K562 (cell line): ENCODE data around the gene RASSF1. TPM values are rescaled to one million over a fixed set of nuclear protein-coding genes. Genes with fewer than 3 reads are reported as not detected.

Experiments
- CREB5 ChIP-seq: fragments of 250-450 bp; sonication (Bioruptor Pico); IDR thresholded peaks from 2 replicates; pipeline ENCODE4 v1.5.0; 2020; ENCODE audit warnings: mild to moderate bottlenecking
- NFATC3 ChIP-seq: fragments of 450-650 bp; IDR thresholded peaks from 2 replicates; pipeline ENCODE4 v1.6.1; 2017; ENCODE audit warnings: mild to moderate bottlenecking
- NR2C1 ChIP-seq, 2 experiments: fragments of 450-650 bp; IDR thresholded peaks; 2 replicates each; pipeline ENCODE4 v1.6.1; 2017; ENCODE audit warnings: mild to moderate bottlenecking in 2 of 2, antibody characterized with exemption in 1 of 2, inconsistent platforms in 1 of 2, missing compliant biosample characterization in 1 of 2, missing genetic modification characterization in 1 of 2
- NR4A1 ChIP-seq, 2 experiments: fragments of 250-450 bp in 1 of 2; fragments of 450-650 bp in 1 of 2; sonication (Bioruptor Pico) in 1 of 2; IDR thresholded peaks; 2 replicates each; pipeline versions ENCODE4 v1.4.0 to v1.6.1; 2016 to 2020; ENCODE audit warnings: mild to moderate bottlenecking in 2 of 2, missing compliant biosample characterization in 1 of 2, missing genetic modification characterization in 1 of 2, moderate library complexity in 1 of 2
- PCBP1 ChIP-seq: fragments of 200-400 bp; formaldehyde crosslinking; IDR thresholded peaks from 2 replicates; pipeline ENCODE4 v1.6.1; 2018; ENCODE audit warnings: mild to moderate bottlenecking, low read depth, low read length; ENCODE audit not compliant: poor library complexity, severe bottlenecking
- PHF20 ChIP-seq: fragments of 450-650 bp; IDR thresholded peaks from 2 replicates; pipeline ENCODE4 v1.6.1; 2018; ENCODE audit not compliant: partially characterized antibody
- POLR2AphosphoS5 ChIP-seq: IDR thresholded peaks from 2 replicates; pipeline ENCODE4 v1.6.1; 2011; ENCODE audit warnings: mild to moderate bottlenecking, low read depth, low read length, moderate library complexity; ENCODE audit not compliant: control insufficient read depth, insufficient read depth
- RBM22 ChIP-seq: fragments of 200-400 bp; formaldehyde crosslinking; IDR thresholded peaks from 2 replicates; pipeline ENCODE4 v1.6.1; 2018; ENCODE audit warnings: low read length, low read depth; ENCODE audit not compliant: poor library complexity, severe bottlenecking
- SMARCA4 ChIP-seq: fragments of 450-650 bp; IDR thresholded peaks from 2 replicates; pipeline ENCODE4 v1.6.1; 2016
- ZBTB9 ChIP-seq: fragments of 450-650 bp; formaldehyde crosslinking; IDR thresholded peaks from 2 replicates; pipeline ENCODE4 v1.4.0; 2020; ENCODE audit warnings: mild to moderate bottlenecking, moderate library complexity
- ZFP91 ChIP-seq: sonication (generic); formaldehyde crosslinking; IDR thresholded peaks from 2 replicates; pipeline ENCODE4 v1.8.0; 2022; ENCODE audit warnings: mild to moderate bottlenecking, missing genetic modification reagents
- polyA plus RNA-seq, 8 experiments: library from polyadenylated mRNA; depleted of rRNA in 4 of 8; stranded (reverse) in 5 of 8; unstranded in 3 of 8; fragments of >200 nt; fragmentation: Nextera tagmentation in 2 of 8; fragmentation: Illumina TruSeq in 1 of 8; extraction: Ambion mirVana in 2 of 8; extraction: Trizol in 1 of 8; gene quantifications; 2 replicates each; pipeline versions ENCODE4 v1.2.1 to v1.2.3, GENCODE V29; 2011 to 2014; ENCODE audit warnings: inconsistent platforms in 1 of 8, missing spikeins in 1 of 8
- total RNA-seq, 7 experiments: library from RNA; depleted of rRNA in 6 of 7; stranded (reverse); fragments of >200 nt in 6 of 7; fragmentation: Illumina TruSeq in 2 of 7; extraction: Trizol in 2 of 7; gene quantifications; 2 replicates each; pipeline versions ENCODE4 v1.2.1 to v1.2.3, GENCODE V29; 2011 to 2021; ENCODE audit warnings: low replicate concordance in 1 of 7
- TF ChIP-seq, protein P1 (sequence below), 2 experiments: IDR thresholded peaks; 2 replicates each; pipeline ENCODE4 v1.6.1; 2012; ENCODE audit warnings: improper control_type of control experiment in 2 of 2, low read depth in 2 of 2, low read length in 2 of 2, borderline replicate concordance in 1 of 2
- TF ChIP-seq, protein P2 (sequence below), 2 experiments: fragments of 150-350 bp in 1 of 2; IDR thresholded peaks; 2 replicates each; pipeline ENCODE4 v1.6.1; 2012 to 2016; ENCODE audit warnings: low read depth in 2 of 2, low read length in 2 of 2, mild to moderate bottlenecking in 1 of 2, moderate library complexity in 1 of 2

The RASSF1 gene
- total and polyA plus RNA-seq, 9 of the 15 experiments (the other 6 are each of a cell fraction or from before 2014, with no cell fraction given) = 3.6 to 57.1 (median 24.6) TPM

DNA sequence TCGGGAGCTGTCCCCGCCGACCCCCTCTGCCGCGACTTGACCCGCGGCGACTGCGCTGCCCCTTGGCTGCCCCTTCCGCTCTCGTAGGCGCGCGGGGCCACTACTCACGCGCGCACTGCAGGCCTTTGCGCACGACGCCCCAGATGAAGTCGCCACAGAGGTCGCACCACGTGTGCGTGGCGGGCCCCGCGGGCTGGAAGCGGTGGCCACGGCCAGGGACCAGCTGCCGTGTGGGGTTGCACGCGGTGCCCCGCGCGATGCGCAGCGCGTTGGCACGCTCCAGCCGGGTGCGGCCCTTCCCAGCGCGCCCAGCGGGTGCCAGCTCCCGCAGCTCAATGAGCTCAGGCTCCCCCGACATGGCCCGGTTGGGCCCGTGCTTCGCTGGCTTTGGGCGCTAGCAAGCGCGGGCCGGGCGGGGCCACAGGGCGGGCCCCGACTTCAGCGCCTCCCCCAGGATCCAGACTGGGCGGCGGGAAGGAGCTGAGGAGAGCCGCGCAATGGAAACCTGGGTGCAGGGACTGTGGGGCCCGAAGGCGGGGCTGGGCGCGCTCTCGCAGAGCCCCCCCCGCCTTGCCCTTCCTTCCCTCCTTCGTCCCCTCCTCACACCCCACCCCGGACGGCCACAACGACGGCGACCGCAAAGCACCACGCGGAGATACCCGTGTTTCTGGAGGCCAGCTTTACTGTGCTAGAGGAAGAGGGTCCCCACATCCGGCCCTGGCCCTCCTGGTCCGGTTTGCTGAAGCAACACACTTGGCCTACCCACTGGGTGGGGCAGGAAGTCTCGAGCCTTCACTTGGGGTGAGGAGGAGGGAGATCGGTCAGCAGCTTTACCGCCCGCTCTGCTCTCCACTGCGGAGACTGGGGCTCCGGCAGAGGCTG, at the start of gene RASSF1 (continued):
- no peak for TF ChIP-seq NR4A1 (CRISPR knock-in tag; IDR thresholded peaks at IDR 0.05)
- peak; percentile 41; the same call in 1 of the 2 replicates for TF ChIP-seq NR4A1 (tag; IDR thresholded peaks at IDR 0.05)
- no peak for TF ChIP-seq SMARCA4
- TF ChIP-seq, protein P1, sequence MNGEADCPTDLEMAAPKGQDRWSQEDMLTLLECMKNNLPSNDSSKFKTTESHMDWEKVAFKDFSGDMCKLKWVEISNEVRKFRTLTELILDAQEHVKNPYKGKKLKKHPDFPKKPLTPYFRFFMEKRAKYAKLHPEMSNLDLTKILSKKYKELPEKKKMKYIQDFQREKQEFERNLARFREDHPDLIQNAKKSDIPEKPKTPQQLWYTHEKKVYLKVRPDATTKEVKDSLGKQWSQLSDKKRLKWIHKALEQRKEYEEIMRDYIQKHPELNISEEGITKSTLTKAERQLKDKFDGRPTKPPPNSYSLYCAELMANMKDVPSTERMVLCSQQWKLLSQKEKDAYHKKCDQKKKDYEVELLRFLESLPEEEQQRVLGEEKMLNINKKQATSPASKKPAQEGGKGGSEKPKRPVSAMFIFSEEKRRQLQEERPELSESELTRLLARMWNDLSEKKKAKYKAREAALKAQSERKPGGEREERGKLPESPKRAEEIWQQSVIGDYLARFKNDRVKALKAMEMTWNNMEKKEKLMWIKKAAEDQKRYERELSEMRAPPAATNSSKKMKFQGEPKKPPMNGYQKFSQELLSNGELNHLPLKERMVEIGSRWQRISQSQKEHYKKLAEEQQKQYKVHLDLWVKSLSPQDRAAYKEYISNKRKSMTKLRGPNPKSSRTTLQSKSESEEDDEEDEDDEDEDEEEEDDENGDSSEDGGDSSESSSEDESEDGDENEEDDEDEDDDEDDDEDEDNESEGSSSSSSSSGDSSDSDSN (IDR thresholded peaks at IDR 0.05; ENCODE audit: borderline replicate concordance in 1 of 2, low read depth in 2 of 2, low read length in 2 of 2) = no peak
- no peak for TF ChIP-seq ZFP91
- TF ChIP-seq ZBTB9 (CRISPR knock-in tag) = no peak
- no peak for TF ChIP-seq PCBP1
- no peak for TF ChIP-seq CREB5 (CRISPR knock-in tag)
- TF ChIP-seq RBM22 = no peak
- no peak for TF ChIP-seq PHF20
- TF ChIP-seq, protein P2, sequence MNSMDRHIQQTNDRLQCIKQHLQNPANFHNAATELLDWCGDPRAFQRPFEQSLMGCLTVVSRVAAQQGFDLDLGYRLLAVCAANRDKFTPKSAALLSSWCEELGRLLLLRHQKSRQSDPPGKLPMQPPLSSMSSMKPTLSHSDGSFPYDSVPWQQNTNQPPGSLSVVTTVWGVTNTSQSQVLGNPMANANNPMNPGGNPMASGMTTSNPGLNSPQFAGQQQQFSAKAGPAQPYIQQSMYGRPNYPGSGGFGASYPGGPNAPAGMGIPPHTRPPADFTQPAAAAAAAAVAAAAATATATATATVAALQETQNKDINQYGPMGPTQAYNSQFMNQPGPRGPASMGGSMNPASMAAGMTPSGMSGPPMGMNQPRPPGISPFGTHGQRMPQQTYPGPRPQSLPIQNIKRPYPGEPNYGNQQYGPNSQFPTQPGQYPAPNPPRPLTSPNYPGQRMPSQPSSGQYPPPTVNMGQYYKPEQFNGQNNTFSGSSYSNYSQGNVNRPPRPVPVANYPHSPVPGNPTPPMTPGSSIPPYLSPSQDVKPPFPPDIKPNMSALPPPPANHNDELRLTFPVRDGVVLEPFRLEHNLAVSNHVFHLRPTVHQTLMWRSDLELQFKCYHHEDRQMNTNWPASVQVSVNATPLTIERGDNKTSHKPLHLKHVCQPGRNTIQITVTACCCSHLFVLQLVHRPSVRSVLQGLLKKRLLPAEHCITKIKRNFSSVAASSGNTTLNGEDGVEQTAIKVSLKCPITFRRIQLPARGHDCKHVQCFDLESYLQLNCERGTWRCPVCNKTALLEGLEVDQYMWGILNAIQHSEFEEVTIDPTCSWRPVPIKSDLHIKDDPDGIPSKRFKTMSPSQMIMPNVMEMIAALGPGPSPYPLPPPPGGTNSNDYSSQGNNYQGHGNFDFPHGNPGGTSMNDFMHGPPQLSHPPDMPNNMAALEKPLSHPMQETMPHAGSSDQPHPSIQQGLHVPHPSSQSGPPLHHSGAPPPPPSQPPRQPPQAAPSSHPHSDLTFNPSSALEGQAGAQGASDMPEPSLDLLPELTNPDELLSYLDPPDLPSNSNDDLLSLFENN (IDR thresholded peaks at IDR 0.05; ENCODE audit: low read depth in 2 of 2, low read length in 2 of 2) = no peak
- no peak for TF ChIP-seq NFATC3
- no peak for TF ChIP-seq NR2C1 (IDR thresholded peaks at IDR 0.05)
- no peak for TF ChIP-seq NR2C1 (tag; IDR thresholded peaks at IDR 0.05)
- TF ChIP-seq POLR2AphosphoS5 = peak; percentile 56; the same call in 1 of the 2 replicates
